GM18868 (cell line): Measurements from ENCODE around the gene MACO1.

Source experiments
- ATAC-seq: cut with Tn5 transposase; IDR thresholded peaks from one replicate; pipeline ENCODE4 v1.9.1; 2021; ENCODE audit warnings: mild to moderate bottlenecking, moderate library complexity; ENCODE audit not compliant: unreplicated experiment

MACO1 gene

GRCh38 chr1:25519624-25520023, 88.9 kb downstream of the MACO1 start:
- ATAC-seq: no peak

DNA sequence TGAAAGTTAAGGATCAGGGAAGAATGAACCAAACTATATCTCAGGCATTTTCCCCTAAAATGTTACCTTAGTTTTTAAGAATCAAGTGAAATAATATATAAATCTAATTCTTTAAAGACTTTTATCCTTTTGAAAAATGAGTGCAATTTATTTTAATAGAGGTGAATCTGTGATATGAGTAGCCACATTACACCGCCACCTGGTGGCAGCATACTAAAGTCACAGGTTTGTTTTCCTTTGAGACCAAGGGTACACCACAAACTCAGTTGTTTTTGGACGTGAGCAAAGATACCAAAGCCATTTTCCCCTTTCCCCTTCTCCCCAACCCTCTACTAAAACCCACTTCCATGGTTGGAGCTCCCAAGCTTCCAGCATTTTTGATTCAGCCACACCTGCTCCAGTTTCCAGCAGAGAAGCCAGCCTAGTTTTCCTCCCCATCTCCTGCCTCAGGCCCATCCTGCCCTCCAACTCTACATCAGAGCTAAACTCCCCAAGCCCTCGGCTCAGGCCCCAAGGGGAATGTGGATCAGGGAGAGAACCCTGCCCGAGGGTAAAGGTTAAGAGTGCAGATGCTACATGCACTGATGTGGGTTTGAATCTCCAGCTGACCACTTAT, 89.9 kb downstream of the MACO1 start:
- no peak for ATAC-seq

DNA sequence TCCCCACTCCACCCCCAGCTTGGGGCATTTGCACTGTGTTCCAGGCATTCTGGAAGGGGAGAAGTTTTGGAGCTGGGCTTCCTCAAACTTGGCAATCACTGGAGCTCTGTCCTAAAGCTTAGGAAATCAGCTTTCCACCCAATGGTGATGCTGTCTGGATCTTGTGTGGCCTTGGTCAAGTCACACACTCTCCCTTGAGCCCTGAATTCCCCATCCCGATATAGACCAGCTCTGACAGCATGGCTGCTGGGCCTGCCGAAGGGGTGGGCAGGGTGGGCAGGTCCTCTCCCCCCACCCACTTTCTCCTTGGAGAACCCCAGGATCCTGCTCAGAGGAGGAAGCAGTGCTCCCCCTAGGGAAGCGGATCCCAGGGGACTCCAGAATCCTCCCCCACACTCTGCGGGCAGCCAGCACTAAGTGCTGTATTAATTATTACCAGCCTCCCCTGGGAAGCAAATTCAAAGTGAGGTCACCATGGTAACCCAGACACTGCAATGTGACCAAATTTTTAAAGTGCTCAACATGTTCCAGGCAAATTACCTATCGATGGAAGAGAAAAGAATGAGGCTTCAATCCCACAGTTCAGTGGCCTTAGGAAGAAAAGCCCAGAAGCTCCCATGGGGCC, 91.4 kb downstream of the MACO1 start:
- ATAC-seq: no peak

- ATAC-seq: no peak
Measured at GRCh38 chr1:25523542-25523941, 92.8 kb downstream of the MACO1 start.

GRCh38 chr1:25524568-25525360, 94.1 kb downstream of the MACO1 start:
- ATAC-seq: no peak

GRCh38 chr1:25525361-25525688, 94.6 kb downstream of the MACO1 start:
- ATAC-seq: no peak

GRCh38 chr1:25526753-25527152, 96.1 kb downstream of the MACO1 start:
- no peak for ATAC-seq

DNA sequence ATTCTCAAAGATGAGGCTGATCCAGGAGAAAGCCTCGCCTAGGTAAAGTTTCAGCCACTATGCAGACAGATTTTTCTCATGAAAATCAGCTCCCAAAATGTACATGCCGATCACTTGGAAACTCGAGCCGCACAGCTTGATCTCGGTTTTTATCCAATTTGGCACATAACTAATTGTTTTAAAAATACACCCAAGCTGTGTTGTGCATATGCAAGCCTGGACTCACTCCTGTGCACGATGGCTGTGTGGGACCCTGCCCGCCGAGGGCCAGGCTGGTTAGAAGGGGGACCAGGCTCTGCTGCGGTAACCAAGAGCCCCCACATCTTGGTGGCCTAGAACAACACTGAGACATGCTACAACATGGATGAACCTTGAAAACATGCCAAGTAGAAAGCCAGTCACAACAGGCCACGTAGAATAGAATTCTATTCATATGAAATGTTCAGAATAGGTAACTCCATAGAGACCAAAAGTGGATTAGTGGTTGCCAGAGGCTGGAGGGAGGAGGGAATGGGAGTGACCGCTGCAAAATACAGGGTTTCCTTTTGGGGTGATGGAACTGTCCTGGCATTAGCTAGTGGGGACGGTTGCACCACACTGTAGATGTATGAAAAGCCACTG, 96.6 kb downstream of the MACO1 start:
- no peak for ATAC-seq

- ATAC-seq: no peak
Measured at GRCh38 chr1:25527946-25528595, 97.4 kb downstream of the MACO1 start.

- no peak for ATAC-seq
Measured at GRCh38 chr1:25528881-25529517, 98.3 kb downstream of the MACO1 start.

DNA sequence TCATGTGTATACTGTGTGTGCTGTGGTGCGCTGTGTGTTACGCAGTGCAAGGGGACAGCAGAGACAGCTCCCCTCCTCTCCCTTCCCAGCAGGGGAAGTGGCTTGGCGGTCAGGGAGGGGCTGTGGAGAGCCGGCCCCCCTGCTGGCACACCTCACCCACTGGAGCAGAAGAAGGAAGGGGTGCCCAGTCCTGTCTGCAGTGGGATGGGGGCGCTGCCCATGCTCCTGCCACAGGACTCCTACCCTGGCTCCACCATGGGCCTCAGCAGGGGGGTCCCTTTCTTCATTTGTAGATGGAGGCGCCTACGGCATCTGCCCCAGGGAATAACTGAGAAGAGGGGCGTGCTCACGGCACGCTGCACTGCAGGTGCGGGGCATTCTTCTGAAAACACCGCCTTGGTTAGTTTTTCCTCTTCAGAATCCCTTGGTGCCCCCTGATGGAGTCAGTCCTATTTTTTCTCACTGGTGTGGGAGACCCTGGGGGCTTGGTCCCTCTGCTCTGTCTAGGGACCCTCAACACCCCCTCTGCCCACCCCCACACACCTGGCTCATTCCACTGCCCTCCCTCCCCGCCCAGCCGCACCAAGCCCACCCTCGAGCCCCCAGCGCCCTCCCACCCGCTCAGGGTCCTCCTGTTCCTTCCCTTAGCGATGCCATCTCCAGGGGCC, 99.0 kb downstream of the MACO1 start:
- ATAC-seq: no peak

DNA sequence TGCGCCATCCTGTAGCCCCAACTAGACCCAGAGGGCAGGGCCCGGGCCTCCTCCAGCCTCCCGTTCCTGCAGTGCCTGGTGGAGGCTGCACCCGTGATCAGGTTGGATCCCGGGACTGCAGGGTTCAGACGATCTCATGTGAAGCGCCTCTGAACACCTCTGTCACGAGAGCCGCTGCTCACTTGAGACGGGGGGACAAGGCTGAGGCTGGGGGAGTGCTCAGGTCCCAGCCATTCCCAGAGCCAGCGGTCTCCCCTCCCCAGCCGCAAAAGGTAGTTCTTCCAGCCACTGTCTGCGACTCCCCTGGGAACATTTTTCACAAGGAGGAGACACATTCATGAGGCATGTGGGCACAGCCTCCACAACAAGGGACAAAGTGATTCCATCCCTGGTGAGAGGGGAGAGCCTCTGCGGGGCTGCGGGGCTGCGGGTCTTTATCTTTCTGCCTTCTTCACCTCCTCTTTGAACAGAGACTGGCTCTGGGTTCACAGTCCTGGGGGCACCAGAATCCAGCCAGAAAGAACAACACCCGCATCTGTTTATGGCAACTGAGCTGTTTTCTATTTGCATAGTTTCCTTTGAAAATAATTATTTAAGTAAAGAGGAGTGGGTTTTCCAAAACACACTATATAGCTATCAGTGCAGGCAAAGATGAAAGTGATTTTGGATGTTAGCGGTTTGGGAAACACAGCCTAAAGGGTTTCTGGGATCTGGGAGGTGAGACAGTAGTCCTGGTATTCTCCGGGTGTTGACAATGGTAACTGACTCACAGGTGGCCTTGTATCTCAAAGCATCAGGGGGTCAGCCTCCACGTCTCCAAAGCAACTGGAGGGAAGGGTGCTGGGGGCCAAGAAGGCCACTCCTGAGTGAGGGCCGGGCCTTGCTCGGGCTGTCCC, 99.7 kb downstream of the MACO1 start:
- no peak for ATAC-seq

- no peak for ATAC-seq
Measured at GRCh38 chr1:25531082-25531461, 100.4 kb downstream of the MACO1 start.

DNA sequence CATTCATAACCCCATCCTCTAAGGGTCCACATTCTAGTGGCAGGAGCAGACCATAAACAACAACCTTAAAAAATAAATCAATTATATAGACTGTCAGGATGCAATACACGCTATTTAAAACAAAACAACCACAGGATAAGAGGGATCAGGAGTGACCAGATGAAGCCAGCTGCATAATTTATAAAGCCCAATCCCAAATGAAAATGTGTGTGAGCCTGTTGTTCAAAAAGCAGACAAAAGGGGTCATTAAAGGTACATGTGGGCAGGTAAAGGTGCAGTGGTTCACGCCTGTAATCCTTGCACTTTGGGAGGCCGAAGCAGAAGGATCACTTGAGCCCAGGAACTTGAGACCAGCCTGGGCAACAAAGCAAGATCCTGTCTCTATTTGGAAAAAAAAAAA, 102.3 kb downstream of the MACO1 start:
- no peak for ATAC-seq

DNA sequence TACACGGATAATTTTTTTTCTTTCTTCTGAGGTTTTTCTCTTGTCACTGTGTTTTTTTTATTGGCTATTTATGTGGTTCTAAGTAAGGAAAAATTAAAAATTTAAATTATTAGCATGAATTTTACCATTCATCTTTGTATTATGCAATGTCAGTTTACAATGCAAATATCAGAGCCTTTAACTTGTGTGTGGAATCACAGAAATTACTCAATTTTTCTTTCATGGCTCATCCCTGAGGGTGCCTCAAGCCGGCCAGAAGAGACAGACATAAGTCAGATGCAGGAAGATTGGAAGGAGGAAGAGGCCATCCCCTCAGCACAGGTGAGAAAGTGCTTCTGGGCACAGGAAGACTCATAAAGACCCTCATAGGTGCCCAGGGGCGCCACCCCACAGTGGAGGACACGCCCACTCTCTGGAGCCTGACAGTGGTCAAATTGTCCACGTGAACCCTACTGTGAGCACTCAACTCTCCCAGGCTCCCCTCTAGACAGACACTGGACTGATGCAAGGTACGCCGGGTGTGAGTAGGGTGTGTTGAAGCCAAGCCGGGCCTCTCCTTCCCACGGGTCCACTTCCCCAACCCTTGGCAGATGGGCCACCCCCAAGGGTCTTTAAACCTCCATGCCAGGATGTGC, 103.2 kb downstream of the MACO1 start:
- no peak for ATAC-seq

DNA sequence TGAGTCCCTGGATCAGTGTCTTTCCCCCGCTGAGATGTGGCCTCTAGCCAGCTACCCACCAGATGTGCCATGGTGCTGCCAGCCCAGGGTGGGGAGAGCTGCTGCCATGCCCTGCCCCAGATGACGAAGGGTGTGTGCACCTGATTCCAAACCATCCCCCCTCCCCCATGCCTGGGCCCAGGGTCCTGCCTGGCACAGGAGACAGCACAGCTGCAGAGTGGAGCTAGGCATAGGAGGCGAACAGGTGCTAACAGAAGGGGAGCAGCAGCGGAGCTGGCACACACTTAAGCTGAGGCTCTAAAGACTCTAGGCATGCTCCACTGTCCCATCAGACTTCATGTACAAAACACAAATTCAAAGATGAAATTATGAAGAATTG, 103.7 kb downstream of the MACO1 start:
- no peak for ATAC-seq

- ATAC-seq: no peak
Measured at GRCh38 chr1:25536124-25536523, 105.4 kb downstream of the MACO1 start.

DNA sequence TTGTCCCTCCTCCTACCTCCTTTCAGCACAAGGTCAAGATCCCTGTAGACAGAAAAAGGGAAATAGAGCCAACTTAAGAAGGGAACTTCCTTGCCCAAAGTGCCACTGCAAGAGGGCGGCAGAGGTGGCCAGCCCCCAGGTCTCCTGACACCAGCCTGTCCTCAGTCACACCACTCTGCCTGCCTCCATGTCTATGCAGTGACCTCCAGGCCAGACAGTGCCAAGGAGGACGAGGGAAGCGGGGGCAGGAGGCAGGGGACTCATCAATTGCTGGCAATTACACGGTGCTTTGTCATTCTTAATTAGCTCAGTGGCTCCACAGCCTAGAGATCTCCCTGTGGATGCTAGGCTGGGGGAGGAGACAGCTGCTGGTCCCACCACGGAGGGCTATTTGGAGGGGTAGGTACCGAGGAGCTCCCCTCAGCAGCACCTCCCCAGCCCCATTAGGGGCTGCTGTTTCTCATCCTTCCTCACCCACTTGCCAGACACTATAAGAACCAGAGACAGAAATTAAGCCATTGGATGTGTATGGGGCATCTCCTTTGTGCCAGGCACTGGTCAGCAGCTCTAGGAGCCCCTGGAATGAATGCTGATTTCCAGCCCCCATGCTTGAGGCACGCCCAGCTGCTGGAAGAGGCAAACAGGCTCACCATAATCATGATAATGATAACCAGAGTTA, 106.6 kb downstream of the MACO1 start:
- no peak for ATAC-seq
